Astrocyte (in vitro differentiated cells and primary cell): ENCODE results near the gene CDS1. TPM values are rescaled to one million over a fixed set of nuclear protein-coding genes. Genes with fewer than 3 reads are reported as not detected.

ENCODE experiments used
- DNase-seq: peaks from one replicate; pipeline ENCODE4 v3.0.0-alpha.2; 2010; ENCODE audit warnings: low read depth
- FAIRE-seq: peaks from 2 replicates; lab custom pipeline; 2011; peaks lifted over from hg19 to GRCh38; lab: Jason Lieb, UNC
- H2AFZ ChIP-seq: 2 replicates; pipeline ENCODE4 v1.6.0; 2012; ENCODE audit warnings: low read depth, low read length, inconsistent platforms
- H3K27ac ChIP-seq: 2 replicates; pipeline ENCODE4 v1.5.1; 2011; ENCODE audit warnings: low read depth, low read length, inconsistent platforms
- H3K27me3 ChIP-seq: 2 replicates; pipeline ENCODE4 v1.6.0; 2011; ENCODE audit warnings: low read length, inconsistent platforms; ENCODE audit not compliant: insufficient read depth
- H3K36me3 ChIP-seq: 2 replicates; pipeline ENCODE4 v1.5.1; 2011; ENCODE audit warnings: low read length, inconsistent platforms; ENCODE audit not compliant: insufficient read depth
- H3K4me1 ChIP-seq: 2 replicates; pipeline ENCODE4 v1.5.1; 2011; ENCODE audit warnings: low read length, inconsistent platforms; ENCODE audit not compliant: insufficient read depth
- H3K4me2 ChIP-seq: 2 replicates; pipeline ENCODE4 v1.6.0; 2012; ENCODE audit warnings: low read length, inconsistent platforms
- H3K4me3 ChIP-seq: 2 replicates; pipeline ENCODE4 v1.5.1; 2011; ENCODE audit warnings: low read depth, mild to moderate bottlenecking, low read length, inconsistent platforms; ENCODE audit not compliant: insufficient read depth
- H3K79me2 ChIP-seq: 2 replicates; pipeline ENCODE4 v1.6.0; 2012; ENCODE audit warnings: mild to moderate bottlenecking, low read length, inconsistent platforms; ENCODE audit not compliant: insufficient read depth
- H3K9ac ChIP-seq: 2 replicates; pipeline ENCODE4 v1.6.0; 2012; ENCODE audit warnings: mild to moderate bottlenecking, low read length, inconsistent platforms
- H3K9me3 ChIP-seq: 2 replicates; pipeline ENCODE4 v1.5.1; 2012; ENCODE audit warnings: low read depth, mild to moderate bottlenecking, low read length, inconsistent platforms; ENCODE audit not compliant: insufficient read depth
- H4K20me1 ChIP-seq: 2 replicates; pipeline ENCODE4 v1.6.0; 2012; ENCODE audit warnings: low read length, inconsistent platforms; ENCODE audit not compliant: insufficient read depth
- H3K27ac Mint-ChIP-seq: one replicate; pipeline ENCODE4 v1.8.0; 2021; ENCODE audit warnings: mild to moderate bottlenecking, mixed read lengths; ENCODE audit not compliant: unreplicated experiment
- H3K27me3 Mint-ChIP-seq: one replicate; pipeline ENCODE4 v1.8.0; 2021; ENCODE audit warnings: low read depth, mixed read lengths; ENCODE audit not compliant: unreplicated experiment
- H3K36me3 Mint-ChIP-seq: one replicate; pipeline ENCODE4 v1.8.0; 2021; ENCODE audit warnings: low read depth, mixed read lengths; ENCODE audit not compliant: unreplicated experiment
- H3K4me1 Mint-ChIP-seq: one replicate; pipeline ENCODE4 v1.8.0; 2021; ENCODE audit warnings: low read depth, mixed read lengths; ENCODE audit not compliant: unreplicated experiment
- H3K4me3 Mint-ChIP-seq: one replicate; pipeline ENCODE4 v1.8.0; 2021; ENCODE audit warnings: mild to moderate bottlenecking, moderate library complexity, mixed read lengths; ENCODE audit not compliant: unreplicated experiment
- H3K9me3 Mint-ChIP-seq: one replicate; pipeline ENCODE4 v1.8.0; 2021; ENCODE audit warnings: mild to moderate bottlenecking, mixed read lengths; ENCODE audit not compliant: unreplicated experiment
- CTCF ChIP-seq: IDR thresholded peaks from 2 replicates; pipeline ENCODE4 v1.5.1; 2011; ENCODE audit warnings: low read depth, mild to moderate bottlenecking, inconsistent platforms, low read length, moderate library complexity; ENCODE audit not compliant: insufficient read depth
- EZH2 ChIP-seq: IDR thresholded peaks from 2 replicates; pipeline ENCODE4 v1.6.1; 2012; ENCODE audit warnings: mild to moderate bottlenecking, low read length, inconsistent platforms; ENCODE audit not compliant: insufficient read depth
- total RNA-seq: library from RNA; stranded (reverse); gene quantifications from 2 replicates; pipeline ENCODE4 v1.2.1, GENCODE V29; 2021

Gene CDS1
- total RNA-seq, 1 donor from 2014 or later, result 5.7 TPM

GRCh38 chr4:84632092-84632491 is 49.2 kb downstream of the CDS1 start:
- Mint-ChIP-seq H3K27me3 (no peaks in the 10 kb centered on the region), H3K36me3 (peaks cover 2% of the 10 kb centered on the region), H3K4me3 (no peak overlapping the region), H3K4me1 (no peaks in the 10 kb centered on the region), H3K9me3 (no peaks in the 10 kb centered on the region), H3K27ac (no peak overlapping the region)
- no peaks in the 10 kb centered on the region for H3K79me2 ChIP-seq
- H3K4me1 ChIP-seq, result no peaks in the 10 kb centered on the region
- H2AFZ ChIP-seq, result no peak overlapping the region
- H3K27ac ChIP-seq, result no peak overlapping the region
- no peak overlapping the region for H3K9ac ChIP-seq
- peak; percentile 85 for DNase-seq
- no peaks in the 10 kb centered on the region for H3K36me3 ChIP-seq
- H3K4me2 ChIP-seq, result no peak overlapping the region
- TF ChIP-seq EZH2, result no peak
- TF ChIP-seq CTCF, result no peak
- H3K27me3 ChIP-seq, result no peaks in the 10 kb centered on the region
- H4K20me1 ChIP-seq, result no peaks in the 10 kb centered on the region
- no peaks in the 10 kb centered on the region for H3K9me3 ChIP-seq
- FAIRE-seq, result peak; percentile 39
- no peak overlapping the region for H3K4me3 ChIP-seq

GRCh38 chr4:84634961-84635360 is 52.0 kb downstream of the CDS1 start:
- H3K4me3 Mint-ChIP-seq, result no peak overlapping the region
- FAIRE-seq, result no peak
- Histone ChIP-seq H3K9ac (no peak overlapping the region), H3K9me3 (no peaks in the 10 kb centered on the region), H2AFZ (no peak overlapping the region), H3K36me3 (no peaks in the 10 kb centered on the region), H3K27me3 (no peaks in the 10 kb centered on the region), H3K27ac (no peak overlapping the region), H3K4me3 (no peak overlapping the region), H3K79me2 (no peaks in the 10 kb centered on the region), H3K4me2 (no peak overlapping the region), H3K4me1 (no peaks in the 10 kb centered on the region), H4K20me1 (no peaks in the 10 kb centered on the region)
- DNase-seq, result no peak
- no peaks in the 10 kb centered on the region for H3K4me1 Mint-ChIP-seq
- H3K27me3 Mint-ChIP-seq, result no peaks in the 10 kb centered on the region
- H3K9me3 Mint-ChIP-seq, result no peaks in the 10 kb centered on the region
- no peak overlapping the region for H3K27ac Mint-ChIP-seq
- peaks cover 5% of the 10 kb centered on the region for H3K36me3 Mint-ChIP-seq
- TF ChIP-seq CTCF (no peak), EZH2 (no peak)

GRCh38 chr4:84638092-84638491 is 55.2 kb downstream of the CDS1 start:
- no peaks in the 10 kb centered on the region for H3K79me2 ChIP-seq
- Mint-ChIP-seq H3K9me3 (no peaks in the 10 kb centered on the region), H3K27me3 (no peaks in the 10 kb centered on the region), H3K4me3 (no peak overlapping the region), H3K36me3 (peaks cover 6% of the 10 kb centered on the region), H3K27ac (no peak overlapping the region), H3K4me1 (no peaks in the 10 kb centered on the region)
- no peaks in the 10 kb centered on the region for H3K4me1 ChIP-seq
- TF ChIP-seq EZH2 (no peak), CTCF (no peak)
- no peak overlapping the region for H3K27ac ChIP-seq
- FAIRE-seq (peak; percentile 39), DNase-seq (no peak)
- H3K36me3 ChIP-seq, result no peaks in the 10 kb centered on the region
- no peaks in the 10 kb centered on the region for H4K20me1 ChIP-seq
- H3K27me3 ChIP-seq, result no peaks in the 10 kb centered on the region
- no peak overlapping the region for H3K4me3 ChIP-seq
- H3K4me2 ChIP-seq, result no peak overlapping the region
- no peak overlapping the region for H3K9ac ChIP-seq
- H2AFZ ChIP-seq, result no peak overlapping the region
- no peaks in the 10 kb centered on the region for H3K9me3 ChIP-seq
